ENCODE data around the gene PRPF19.
A peak's percentile ranks its signal among the peaks of the same experiment; 100 is the strongest.
"Not testable (repeated sequence)": the region's sequence is repeated elsewhere in the genome, so short reads cannot be mapped to it uniquely, and the experiment has no call there.

Gene PRPF19

GRCh38 chr11:60922906-60923305, 16.5 kb upstream of the PRPF19 start:
- DNase-seq = no peak

GRCh38 chr11:60921777-60922335, 15.5 kb upstream of the PRPF19 start:
- no peak for DNase-seq

GRCh38 chr11:60921259-60921658, 14.9 kb upstream of the PRPF19 start:
- no peak for DNase-seq

- DNase-seq = no peak
Measured at GRCh38 chr11:60919956-60920355, 13.6 kb upstream of the PRPF19 start.

- DNase-seq = no peak
Measured at GRCh38 chr11:60919320-60919719, 12.9 kb upstream of the PRPF19 start.

- DNase-seq = no peak
Measured at GRCh38 chr11:60918939-60919265, 12.5 kb upstream of the PRPF19 start.

GRCh38 chr11:60918251-60918938, 12.0 kb upstream of the PRPF19 start:
- no peak for DNase-seq

- no peak for DNase-seq
Measured at GRCh38 chr11:60917267-60917666, 10.9 kb upstream of the PRPF19 start.

- DNase-seq = no peak
Measured at GRCh38 chr11:60916669-60917206, 10.4 kb upstream of the PRPF19 start.

- DNase-seq = peak; percentile 70
Measured at GRCh38 chr11:60915248-60915914, 9.0 kb upstream of the PRPF19 start.

- peak; percentile 40 for DNase-seq
Measured at GRCh38 chr11:60914633-60915247, 8.4 kb upstream of the PRPF19 start.

GRCh38 chr11:60913793-60914632, 7.6 kb upstream of the PRPF19 start, which contains the start of gene TMEM109:
TMEM109 (plus strand) TSS chr11:60914158; CDS start chr11:60919694, 5,536 bp downstream.
- peak; percentile 82 for DNase-seq

- DNase-seq = no peak
Measured at GRCh38 chr11:60912851-60913528, 6.6 kb upstream of the PRPF19 start.

- DNase-seq = no peak
Measured at GRCh38 chr11:60912223-60912850, 6.0 kb upstream of the PRPF19 start.

- no peak for DNase-seq
Measured at GRCh38 chr11:60910711-60911380, 4.5 kb upstream of the PRPF19 start.

- DNase-seq = no peak
Measured at GRCh38 chr11:60910281-60910687, 3.9 kb upstream of the PRPF19 start.

- not testable (repeated sequence) for DNase-seq
Measured at GRCh38 chr11:60909680-60910280, 3.4 kb upstream of the PRPF19 start.

GRCh38 chr11:60908803-60909202, 2.4 kb upstream of the PRPF19 start:
- no peak for DNase-seq

- DNase-seq = no peak
Measured at GRCh38 chr11:60905551-60906113, 753 bp downstream of the PRPF19 start.

GRCh38 chr11:60905047-60905446, 1.3 kb downstream of the PRPF19 start:
- no peak for DNase-seq

Data from activated CD8-positive, alpha-beta memory T cell treated with anti-CD3 and anti-CD28 coated beads, Interleukin-2, amount 50 U/mL, for 4 hours (primary cell).